ENCODE results near the gene RNU6-7. TPM values are rescaled to one million over a fixed set of nuclear protein-coding genes. Genes with fewer than 3 reads are reported as not detected.

RNU6-7 gene
- total and polyA plus RNA-seq, 2 of the 13 experiments (the other 11 are each of a cell fraction or from before 2014, with no cell fraction given) = under 0.01 TPM; not detected in 1

DNA sequence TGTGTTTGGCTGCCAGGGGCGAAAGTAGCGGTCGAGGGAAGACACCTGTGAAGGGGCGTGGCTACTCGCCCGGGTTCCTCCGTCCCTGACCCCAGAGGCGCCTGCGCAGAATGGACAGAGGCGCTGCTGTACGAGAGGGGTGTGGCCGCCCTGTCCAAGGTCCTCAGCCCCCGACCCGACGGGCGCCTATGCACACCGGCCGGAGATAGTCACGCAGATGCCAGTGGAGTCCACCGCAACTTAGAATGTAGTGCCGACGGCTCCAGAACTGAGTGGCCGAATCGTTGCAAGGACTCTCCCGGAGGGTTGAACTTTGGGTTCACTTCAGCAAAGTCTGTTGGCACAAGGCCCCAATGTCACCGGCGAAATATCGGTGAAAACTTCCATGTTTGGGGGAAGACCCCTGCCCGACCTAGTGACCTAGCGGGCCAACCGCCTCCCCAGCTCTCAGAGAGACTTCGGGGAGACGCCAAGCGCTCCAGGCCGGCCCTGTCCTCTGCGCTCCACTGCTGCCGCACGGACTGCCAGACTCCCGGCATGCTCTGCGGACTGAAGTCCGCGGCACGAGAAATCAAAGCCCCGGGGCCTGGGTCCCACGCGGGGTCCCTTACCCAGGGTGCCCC is 541 bp upstream of the RNU6-7 start (continued):
- TF ChIP-seq, protein P1, sequence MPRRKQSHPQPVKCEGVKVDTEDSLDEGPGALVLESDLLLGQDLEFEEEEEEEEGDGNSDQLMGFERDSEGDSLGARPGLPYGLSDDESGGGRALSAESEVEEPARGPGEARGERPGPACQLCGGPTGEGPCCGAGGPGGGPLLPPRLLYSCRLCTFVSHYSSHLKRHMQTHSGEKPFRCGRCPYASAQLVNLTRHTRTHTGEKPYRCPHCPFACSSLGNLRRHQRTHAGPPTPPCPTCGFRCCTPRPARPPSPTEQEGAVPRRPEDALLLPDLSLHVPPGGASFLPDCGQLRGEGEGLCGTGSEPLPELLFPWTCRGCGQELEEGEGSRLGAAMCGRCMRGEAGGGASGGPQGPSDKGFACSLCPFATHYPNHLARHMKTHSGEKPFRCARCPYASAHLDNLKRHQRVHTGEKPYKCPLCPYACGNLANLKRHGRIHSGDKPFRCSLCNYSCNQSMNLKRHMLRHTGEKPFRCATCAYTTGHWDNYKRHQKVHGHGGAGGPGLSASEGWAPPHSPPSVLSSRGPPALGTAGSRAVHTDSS (CRISPR knock-in tag; conservative IDR thresholded peaks at IDR 0.05) = peak; percentile 95
- TF ChIP-seq PCBP1 (IDR thresholded peaks at IDR 0.05; ENCODE audit: borderline replicate concordance, low read depth, low read length) (no peak; the same call in 1 of the 2 replicates), CENPX (CRISPR knock-in tag; IDR thresholded peaks at IDR 0.05) (no peak), YY1 (IDR thresholded peaks at IDR 0.05; ENCODE audit: insufficient read depth, insufficient replicate concordance, low read depth, low read length) (peak; percentile 78), ZNF781 (CRISPR knock-in tag; IDR thresholded peaks at IDR 0.05; ENCODE audit: borderline replicate concordance, not compliant biosample characterization) (peak; percentile 96), SMAD3 (CRISPR knock-in tag; IDR thresholded peaks at IDR 0.05) (peak; percentile 73; the same call in 1 of the 2 replicates), NRL (CRISPR knock-in tag; IDR thresholded peaks at IDR 0.05; ENCODE audit: borderline replicate concordance) (peak; percentile 96; the same call in 1 of the 2 replicates), POLR2AphosphoS5 (IDR thresholded peaks at IDR 0.05; ENCODE audit: low read depth, low read length) (peak; percentile 99), ZNF367 (CRISPR knock-in tag; IDR thresholded peaks at IDR 0.05; ENCODE audit: borderline replicate concordance) (peak; percentile 39; the same call in 1 of the 2 replicates), ZNF777 (CRISPR knock-in tag; IDR thresholded peaks at IDR 0.05) (peak; percentile 100), ZSCAN25 (CRISPR knock-in tag; IDR thresholded peaks at IDR 0.05) (peak; percentile 81), ZNF138 (CRISPR knock-in tag; IDR thresholded peaks at IDR 0.05; ENCODE audit: low read depth) (peak; percentile 83; the same call in 1 of the 2 replicates), ZNF629 (CRISPR knock-in tag; conservative IDR thresholded peaks at IDR 0.05) (peak; percentile 64), ZNF430 (CRISPR knock-in tag; IDR thresholded peaks at IDR 0.05) (peak; percentile 98), SNAPC2 (CRISPR knock-in tag; IDR thresholded peaks at IDR 0.05) (no peak; the same call in 1 of the 2 replicates), ZSCAN12 (CRISPR knock-in tag; IDR thresholded peaks at IDR 0.05) (no peak; the same call in none of the 2 replicates), ZSCAN9 (CRISPR knock-in tag; IDR thresholded peaks at IDR 0.05; ENCODE audit: borderline replicate concordance) (peak; percentile 79; the same call in 1 of the 2 replicates)
- TF ChIP-seq, protein P2, sequence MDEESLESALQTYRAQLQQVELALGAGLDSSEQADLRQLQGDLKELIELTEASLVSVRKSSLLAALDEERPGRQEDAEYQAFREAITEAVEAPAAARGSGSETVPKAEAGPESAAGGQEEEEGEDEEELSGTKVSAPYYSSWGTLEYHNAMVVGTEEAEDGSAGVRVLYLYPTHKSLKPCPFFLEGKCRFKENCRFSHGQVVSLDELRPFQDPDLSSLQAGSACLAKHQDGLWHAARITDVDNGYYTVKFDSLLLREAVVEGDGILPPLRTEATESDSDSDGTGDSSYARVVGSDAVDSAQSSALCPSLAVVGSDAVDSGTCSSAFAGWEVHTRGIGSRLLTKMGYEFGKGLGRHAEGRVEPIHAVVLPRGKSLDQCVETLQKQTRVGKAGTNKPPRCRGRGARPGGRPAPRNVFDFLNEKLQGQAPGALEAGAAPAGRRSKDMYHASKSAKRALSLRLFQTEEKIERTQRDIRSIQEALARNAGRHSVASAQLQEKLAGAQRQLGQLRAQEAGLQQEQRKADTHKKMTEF (CRISPR knock-in tag; IDR thresholded peaks at IDR 0.05) = peak; percentile 99
- TF ChIP-seq, protein P3, sequence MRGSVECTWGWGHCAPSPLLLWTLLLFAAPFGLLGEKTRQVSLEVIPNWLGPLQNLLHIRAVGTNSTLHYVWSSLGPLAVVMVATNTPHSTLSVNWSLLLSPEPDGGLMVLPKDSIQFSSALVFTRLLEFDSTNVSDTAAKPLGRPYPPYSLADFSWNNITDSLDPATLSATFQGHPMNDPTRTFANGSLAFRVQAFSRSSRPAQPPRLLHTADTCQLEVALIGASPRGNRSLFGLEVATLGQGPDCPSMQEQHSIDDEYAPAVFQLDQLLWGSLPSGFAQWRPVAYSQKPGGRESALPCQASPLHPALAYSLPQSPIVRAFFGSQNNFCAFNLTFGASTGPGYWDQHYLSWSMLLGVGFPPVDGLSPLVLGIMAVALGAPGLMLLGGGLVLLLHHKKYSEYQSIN (CRISPR knock-in tag; IDR thresholded peaks at IDR 0.05; ENCODE audit: borderline replicate concordance) = no peak; the same call in 1 of the 2 replicates
- TF ChIP-seq, protein P4, sequence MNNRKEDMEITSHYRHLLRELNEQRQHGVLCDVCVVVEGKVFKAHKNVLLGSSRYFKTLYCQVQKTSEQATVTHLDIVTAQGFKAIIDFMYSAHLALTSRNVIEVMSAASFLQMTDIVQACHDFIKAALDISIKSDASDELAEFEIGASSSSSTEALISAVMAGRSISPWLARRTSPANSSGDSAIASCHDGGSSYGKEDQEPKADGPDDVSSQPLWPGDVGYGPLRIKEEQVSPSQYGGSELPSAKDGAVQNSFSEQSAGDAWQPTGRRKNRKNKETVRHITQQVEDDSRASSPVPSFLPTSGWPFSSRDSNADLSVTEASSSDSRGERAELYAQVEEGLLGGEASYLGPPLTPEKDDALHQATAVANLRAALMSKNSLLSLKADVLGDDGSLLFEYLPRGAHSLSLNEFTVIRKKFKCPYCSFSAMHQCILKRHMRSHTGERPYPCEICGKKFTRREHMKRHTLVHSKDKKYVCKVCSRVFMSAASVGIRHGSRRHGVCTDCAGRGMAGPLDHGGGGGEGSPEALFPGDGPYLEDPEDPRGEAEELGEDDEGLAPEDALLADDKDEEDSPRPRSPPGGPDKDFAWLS (CRISPR knock-in tag; IDR thresholded peaks at IDR 0.05; ENCODE audit: borderline replicate concordance) = 0 out of 2 replicates have a peak, but pooled peaks have one; percentile 49
- TF ChIP-seq, protein P5, sequence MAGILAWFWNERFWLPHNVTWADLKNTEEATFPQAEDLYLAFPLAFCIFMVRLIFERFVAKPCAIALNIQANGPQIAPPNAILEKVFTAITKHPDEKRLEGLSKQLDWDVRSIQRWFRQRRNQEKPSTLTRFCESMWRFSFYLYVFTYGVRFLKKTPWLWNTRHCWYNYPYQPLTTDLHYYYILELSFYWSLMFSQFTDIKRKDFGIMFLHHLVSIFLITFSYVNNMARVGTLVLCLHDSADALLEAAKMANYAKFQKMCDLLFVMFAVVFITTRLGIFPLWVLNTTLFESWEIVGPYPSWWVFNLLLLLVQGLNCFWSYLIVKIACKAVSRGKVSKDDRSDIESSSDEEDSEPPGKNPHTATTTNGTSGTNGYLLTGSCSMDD (CRISPR knock-in tag; IDR thresholded peaks at IDR 0.05) = peak; percentile 49; the same call in 1 of the 2 replicates
